Middle frontal gyrus (tissue), 1 donor: Measurements from ENCODE around the gene FIGN.

ENCODE experiments used
- DNase-seq: peaks from one replicate; pipeline ENCODE4 v3.0.0-alpha.2; 2015; ENCODE audit warnings: low spot score; ENCODE audit errors: extremely low spot score

The FIGN gene

DNA sequence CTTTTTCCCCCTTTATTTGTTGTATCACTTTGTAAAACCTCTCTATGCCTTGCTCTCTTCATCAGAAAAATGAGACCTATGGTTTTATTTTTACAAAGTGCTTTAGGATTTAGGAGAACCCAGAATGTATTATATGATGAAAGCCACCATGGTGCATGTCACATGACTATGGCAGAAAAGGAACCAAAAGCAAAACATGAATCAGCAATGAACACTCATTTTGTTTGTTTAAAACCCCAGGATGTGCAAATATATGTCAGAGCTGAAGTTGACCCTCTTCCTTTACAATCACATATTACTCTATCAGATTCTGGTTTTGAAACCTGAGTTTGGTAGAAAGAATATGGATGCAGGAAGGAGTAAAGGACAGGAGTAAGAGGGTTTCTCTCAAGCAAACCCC is 70.0 kb downstream of the FIGN start:
- no peak for DNase-seq

- DNase-seq: no peak
Observed at GRCh38 chr2:163665051-163665450, 70.8 kb downstream of the FIGN start.

GRCh38 chr2:163664610-163665009 is 71.2 kb downstream of the FIGN start:
- no peak for DNase-seq

DNA sequence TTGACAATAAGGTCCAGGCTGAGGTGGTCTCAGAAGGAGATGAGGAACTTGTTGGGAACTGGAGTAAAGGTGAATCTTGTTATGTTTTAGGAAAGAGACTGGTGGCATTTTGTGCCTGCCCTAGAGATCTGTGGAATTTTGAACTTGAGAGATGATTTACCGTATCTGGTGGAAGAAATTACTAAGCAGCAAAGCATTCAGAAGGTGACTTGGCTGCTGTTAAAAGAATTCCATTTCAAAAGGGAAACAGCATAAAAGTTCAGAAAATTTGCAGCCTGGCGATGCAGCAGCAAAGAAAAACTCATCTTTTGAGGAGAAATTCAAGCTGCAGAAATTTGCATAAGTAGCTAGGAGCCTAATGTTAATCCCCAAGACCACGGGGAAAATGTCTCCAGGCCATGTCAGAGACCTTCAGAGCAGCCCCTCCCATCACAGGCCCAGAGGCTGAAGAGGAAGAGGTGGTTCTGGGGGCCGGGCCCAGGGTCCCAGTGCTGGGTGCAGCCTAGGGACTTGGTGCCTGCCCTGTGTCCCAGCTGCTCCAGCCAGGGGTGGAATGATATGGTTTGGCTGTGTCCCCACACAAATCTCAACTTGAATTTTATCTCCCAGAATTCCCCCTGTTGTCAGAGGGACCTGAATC is 73.5 kb downstream of the FIGN start:
- DNase-seq: no peak

GRCh38 chr2:163659224-163659623 is 76.6 kb downstream of the FIGN start:
- no peak for DNase-seq

GRCh38 chr2:163658556-163658955 is 77.3 kb downstream of the FIGN start:
- no peak for DNase-seq

DNA sequence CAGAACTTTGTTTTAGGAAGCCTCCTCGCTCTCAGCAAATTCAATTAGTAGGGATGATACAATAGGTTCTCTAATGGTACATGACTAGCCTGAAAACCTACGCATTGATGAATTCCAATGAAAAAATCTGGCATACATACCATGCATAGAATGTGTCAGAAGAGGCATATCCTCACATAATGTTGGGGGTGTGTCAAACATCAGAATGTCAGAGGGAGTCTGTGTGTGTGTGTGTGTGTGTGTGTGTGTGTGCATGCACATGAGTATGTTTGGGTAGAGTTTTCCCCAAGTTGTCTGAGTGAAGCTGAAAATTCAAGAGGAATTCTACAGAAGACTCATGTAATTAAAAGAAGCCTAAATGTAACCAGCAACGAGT is 78.5 kb downstream of the FIGN start:
- no peak for DNase-seq

- no peak for DNase-seq
Observed at GRCh38 chr2:163656622-163657280, 79.1 kb downstream of the FIGN start.

GRCh38 chr2:163655667-163656066 is 80.1 kb downstream of the FIGN start:
- DNase-seq: no peak

DNA sequence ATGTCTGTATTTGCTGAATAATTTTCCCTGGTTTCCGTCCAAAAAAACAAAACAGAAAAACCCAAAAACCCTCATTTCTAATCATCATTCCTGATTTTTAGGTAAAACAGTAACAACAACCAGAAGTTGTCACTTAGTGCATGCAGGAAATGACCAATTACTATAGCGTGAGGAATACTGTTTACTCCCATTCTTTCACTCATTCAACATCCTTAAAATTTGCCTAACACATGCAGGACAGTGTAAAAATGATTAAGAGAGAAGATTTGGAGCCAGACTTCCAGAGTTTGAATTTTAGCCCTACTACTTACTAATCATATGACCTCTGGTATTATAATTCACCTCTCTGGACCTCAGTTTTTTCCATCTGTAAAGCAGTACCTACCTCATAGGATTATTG is 83.1 kb downstream of the FIGN start:
- DNase-seq: no peak

DNA sequence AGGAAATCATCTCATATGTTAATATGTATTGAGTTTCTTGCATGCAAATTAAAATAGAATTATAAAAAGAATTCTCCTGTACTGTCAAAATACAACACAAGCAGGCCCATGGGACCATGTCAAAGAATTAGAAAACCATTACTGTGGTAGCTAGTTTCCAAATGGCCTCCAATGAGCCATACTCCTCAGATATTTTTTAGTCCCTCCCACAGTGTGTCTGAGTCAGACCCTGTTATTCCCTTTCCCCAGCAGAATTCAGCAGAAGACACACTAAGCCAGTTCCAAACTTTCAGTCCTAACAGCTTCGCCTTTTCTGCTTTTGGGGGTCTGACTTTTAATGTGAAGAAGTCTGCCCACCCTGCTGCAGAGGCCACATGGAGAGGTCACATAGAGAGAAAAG is 86.7 kb downstream of the FIGN start:
- no peak for DNase-seq

- no peak for DNase-seq
Observed at GRCh38 chr2:163647300-163647699, 88.5 kb downstream of the FIGN start.

- DNase-seq: no peak
Observed at GRCh38 chr2:163646687-163647086, 89.1 kb downstream of the FIGN start.

DNA sequence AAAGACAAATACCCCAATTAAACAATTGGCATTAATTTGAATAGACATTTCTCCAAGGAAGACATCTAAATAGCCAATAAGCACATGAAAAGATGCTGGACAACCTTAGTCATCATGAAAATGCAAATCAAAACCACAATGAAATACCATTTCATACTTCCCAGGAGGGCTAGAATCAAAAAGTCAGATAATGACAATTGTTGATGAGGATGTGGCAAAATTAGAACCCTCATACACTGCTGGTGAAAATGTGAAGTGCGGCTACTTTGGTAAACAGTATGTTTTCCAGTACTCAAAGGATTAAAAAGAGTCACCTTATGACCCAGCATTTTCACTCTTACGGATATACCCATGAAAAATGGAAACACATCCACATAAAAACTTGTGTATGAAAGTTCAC is 91.6 kb downstream of the FIGN start:
- no peak for DNase-seq

DNA sequence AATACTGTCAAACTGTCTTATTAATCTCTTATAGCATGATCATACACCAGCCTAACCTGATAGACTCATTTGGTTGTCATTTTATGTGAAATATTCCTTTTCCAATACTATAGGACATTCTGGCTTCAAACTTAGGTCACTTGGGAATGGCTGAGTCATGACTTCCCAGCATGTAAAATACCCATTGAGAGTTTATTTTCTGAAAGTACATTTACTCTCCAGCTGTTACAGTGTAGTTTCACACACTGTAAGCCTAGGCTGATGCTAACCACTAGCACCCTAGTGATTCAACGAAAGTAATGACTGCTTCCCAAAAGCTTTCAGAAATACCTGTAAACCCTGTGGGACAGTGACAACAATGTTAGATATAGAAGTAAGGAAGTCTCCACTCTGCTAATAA is 93.8 kb downstream of the FIGN start:
- no peak for DNase-seq

DNA sequence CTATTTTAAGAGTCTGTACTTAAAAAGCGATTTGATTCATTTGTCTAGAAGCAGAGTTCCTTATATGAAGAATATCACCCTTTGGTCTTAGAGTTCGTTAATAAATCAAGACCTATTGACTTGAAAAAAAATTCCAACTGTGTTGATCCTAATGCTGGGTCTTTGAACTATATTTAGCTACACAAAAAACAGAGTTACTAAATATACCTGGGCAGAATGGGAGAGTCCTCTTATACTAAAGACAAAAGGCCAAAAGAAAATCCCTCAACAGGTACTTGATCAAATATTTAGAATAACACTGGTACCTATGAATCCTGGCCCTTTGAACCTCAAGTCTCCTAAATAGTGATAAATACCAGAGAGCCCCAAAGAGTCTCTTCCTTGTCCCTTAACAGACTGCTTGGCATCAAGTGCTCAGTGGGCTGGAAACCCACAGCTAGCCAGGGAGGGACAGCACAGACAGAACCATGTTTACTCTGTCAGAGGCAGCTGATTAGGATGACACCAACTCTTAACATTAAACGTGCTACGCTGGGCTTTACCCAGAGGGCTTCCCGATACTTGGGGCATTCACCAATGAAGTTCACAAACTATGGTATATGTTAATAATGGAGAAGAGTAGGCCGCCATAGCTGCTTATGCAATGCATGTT is 95.1 kb downstream of the FIGN start:
- no peak for DNase-seq

DNA sequence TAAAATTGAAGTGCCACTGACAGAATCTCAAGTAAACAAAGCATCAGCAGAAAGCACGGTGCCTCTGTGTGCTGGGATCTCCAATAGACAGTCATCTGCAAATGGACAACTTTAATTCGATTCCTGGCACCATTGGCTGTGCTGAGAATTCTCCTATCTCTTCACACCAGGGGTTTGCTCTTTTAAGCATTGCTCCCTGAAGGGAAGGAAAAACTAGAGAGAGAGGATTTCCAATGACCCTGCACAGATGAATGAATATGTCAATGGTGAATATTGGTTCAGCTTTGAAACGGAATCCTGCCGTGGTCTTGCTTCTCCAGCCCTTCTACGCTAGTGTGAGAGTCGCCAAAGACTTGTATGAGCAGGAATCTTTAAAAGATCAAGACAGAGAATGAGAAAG is 97.9 kb downstream of the FIGN start:
- no peak for DNase-seq

- DNase-seq: no peak
Observed at GRCh38 chr2:163633291-163633690, 102.5 kb downstream of the FIGN start.

- DNase-seq: no peak
Observed at GRCh38 chr2:163630836-163631235, 105.0 kb downstream of the FIGN start.

GRCh38 chr2:163626639-163627109 is 109.1 kb downstream of the FIGN start:
- no peak for DNase-seq

DNA sequence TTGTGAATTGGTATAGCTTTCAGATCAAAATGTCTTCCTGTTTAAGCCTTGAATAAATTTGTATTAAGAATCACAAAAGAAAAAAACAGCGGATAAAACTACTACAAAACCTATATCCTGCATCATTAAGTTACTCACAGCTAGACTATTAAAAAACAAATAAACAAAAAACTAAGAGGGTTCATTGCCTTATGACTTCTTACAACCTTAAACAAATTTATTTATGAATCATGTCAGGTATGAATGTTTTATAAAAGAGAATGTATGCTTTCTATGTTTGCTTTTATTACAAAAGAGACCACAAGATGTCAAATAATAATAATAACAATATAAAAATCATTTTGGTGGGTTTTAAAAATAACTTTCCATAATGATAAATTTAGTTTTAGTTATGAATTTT is 109.6 kb downstream of the FIGN start:
- no peak for DNase-seq

DNA sequence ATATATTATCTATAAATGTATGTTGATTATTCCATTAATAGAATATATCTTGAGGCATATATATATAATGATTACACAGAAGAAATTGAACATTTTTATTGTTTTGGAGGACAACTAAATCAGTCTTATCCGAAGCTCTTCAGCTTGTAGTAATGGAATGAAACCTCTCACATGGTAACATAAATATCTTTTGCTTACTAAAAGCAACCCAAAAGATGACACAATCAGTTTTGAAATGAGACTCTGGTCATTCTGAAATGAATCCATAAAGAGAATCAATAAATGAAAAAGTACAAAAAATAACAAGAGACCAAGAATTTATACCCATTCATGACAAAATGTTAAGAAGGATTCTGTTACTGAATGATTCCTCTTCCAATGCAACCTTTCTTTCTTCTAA is 110.2 kb downstream of the FIGN start:
- no peak for DNase-seq

- no peak for DNase-seq
Observed at GRCh38 chr2:163621445-163622004, 114.3 kb downstream of the FIGN start.
